Left lung (tissue), 10 donors: ENCODE measurements around the gene NHLRC2. TPM values are rescaled to one million over a fixed set of nuclear protein-coding genes. Genes with fewer than 3 reads are reported as not detected.
"Not testable (repeated sequence)": the region's sequence is repeated elsewhere in the genome, so short reads cannot be mapped to it uniquely, and the experiment has no call there.

Experiments used
- ATAC-seq: fragments of 200-7000 bp; cut with Tn5 transposase; one replicate; pipeline ENCODE4 v1.9.1; 2020; ENCODE audit warnings: moderate library complexity
- DNase-seq, 4 donors: peaks; one replicate each; pipeline ENCODE4 v3.0.0-alpha.2; 2013 to 2020
- H3K27ac ChIP-seq, 2 donors: fragments of 200-600 bp; sonication (generic) in 1 of 2; one replicate each; pipeline versions ENCODE4 v1.5.0 to v1.8.0; 2020 to 2021
- H3K27me3 ChIP-seq, 2 donors: fragments of 200-600 bp; sonication (generic) in 1 of 2; one replicate each; pipeline versions ENCODE4 v1.5.0 to v1.8.0; 2020 to 2021
- H3K36me3 ChIP-seq, 2 donors: fragments of 200-600 bp; sonication (generic) in 1 of 2; one replicate each; pipeline versions ENCODE4 v1.5.0 to v1.8.0; 2020 to 2021
- H3K4me1 ChIP-seq, 2 donors: fragments of 200-600 bp; one replicate each; pipeline ENCODE4 v1.8.0; 2021
- H3K4me3 ChIP-seq, 2 donors: fragments of 200-600 bp; sonication (generic) in 1 of 2; one replicate each; pipeline versions ENCODE4 v1.5.0 to v1.8.0; 2020 to 2021; ENCODE audit warnings: mild to moderate bottlenecking in 1 of 2
- H3K9me3 ChIP-seq, 2 donors: fragments of 200-600 bp; sonication (generic) in 1 of 2; one replicate each; pipeline versions ENCODE4 v1.5.0 to v1.8.0; 2020 to 2021
- CTCF ChIP-seq, 2 donors: fragments of 200-600 bp; sonication (generic) in 1 of 2; IDR thresholded peaks; one replicate each; pipeline versions ENCODE4 v1.5.0 to v1.8.0; 2021; ENCODE audit warnings: antibody characterized with exemption in 2 of 2
- intact Hi-C, 2 donors: fragments of 100-400 bp; cut with DNase I; formaldehyde crosslinking; loops; one replicate each; pipeline versions ENCODE4 v1.11.2 to v1.14.2; 2022
- polyA plus RNA-seq, 6 donors: library from polyadenylated mRNA; unstranded; fragments of 120-200 nt; gene quantifications; one replicate each; pipeline ENCODE4 v1.2.1, GENCODE V29; 2013; ENCODE audit not compliant: insufficient read length in 6 of 6
- total RNA-seq, 2 donors: library from RNA; stranded (reverse); fragmentation: NEBNext Ultra II Directional; extraction: Animal tissue kit (Norgen Biotek cat#: 25700); gene quantifications; one replicate each; pipeline ENCODE4 v1.2.1, GENCODE V29; 2021
- donor health status: DM: no; HTN: yes; CAD: no.
- donor health status: DM: no; HTN: no; CAD: no.

Gene NHLRC2
- total and polyA plus RNA-seq, 8 donors, result 22.0 to 48.2 (median 26.6) TPM

- H3K9me3 ChIP-seq, result no peaks in the 10 kb centered on the region
- DNase-seq (no peak), ATAC-seq (no peak)
- H3K27ac ChIP-seq, result no peak overlapping the region
- intact Hi-C loops, result no loop called here
- no peaks in the 10 kb centered on the region for H3K36me3 ChIP-seq
- no peaks in the 10 kb centered on the region for H3K27me3 ChIP-seq
- TF ChIP-seq CTCF (IDR thresholded peaks at IDR 0.05), result no peak
- no peak overlapping the region for H3K4me3 ChIP-seq
- H3K4me1 ChIP-seq, result no peaks in the 10 kb centered on the region
These were observed 34.0 kb upstream of the NHLRC2 start for GRCh38 chr10:113820507-113820906.

- intact Hi-C loops, H3K4me1 ChIP-seq, DNase-seq, H3K9me3 ChIP-seq, H3K36me3 ChIP-seq, H3K27me3 ChIP-seq, ATAC-seq, H3K4me3 ChIP-seq, H3K27ac ChIP-seq: not testable (repeated sequence)
These were observed 33.2 kb upstream of the NHLRC2 start for GRCh38 chr10:113821306-113821705.

- Histone ChIP-seq H3K27me3 (no peaks in the 10 kb centered on the region), H3K4me3 (no peak overlapping the region), H3K36me3 (no peaks in the 10 kb centered on the region), H3K27ac (no peak overlapping the region), H3K9me3 (no peaks in the 10 kb centered on the region), H3K4me1 (no peaks in the 10 kb centered on the region)
- intact Hi-C loops, result no loop called here
- no peak for TF ChIP-seq CTCF (IDR thresholded peaks at IDR 0.05)
- ATAC-seq (no peak), DNase-seq (no peak)
These were observed 32.3 kb upstream of the NHLRC2 start for GRCh38 chr10:113822174-113822573.

GRCh38 chr10:113823389-113823788 is 31.1 kb upstream of the NHLRC2 start:
- H3K27ac ChIP-seq, result no peak overlapping the region
- peak in 2 of 4 donors; percentile 63 to 79 for DNase-seq

GRCh38 chr10:113825791-113826190 is 28.7 kb upstream of the NHLRC2 start:
- H3K27ac ChIP-seq, result no peak overlapping the region
- H3K4me1 ChIP-seq, result no peaks in the 10 kb centered on the region
- H3K4me3 ChIP-seq, result no peak overlapping the region
- no peaks in the 10 kb centered on the region for H3K9me3 ChIP-seq
- ATAC-seq (no peak), DNase-seq (peak in 2 of 4 donors; percentile 36 to 52)
- no peak for TF ChIP-seq CTCF (IDR thresholded peaks at IDR 0.05)
- no peaks in the 10 kb centered on the region for H3K36me3 ChIP-seq
- no peaks in the 10 kb centered on the region for H3K27me3 ChIP-seq
- intact Hi-C loops, result no loop called here

More at GRCh38 chr10:113823389-113823788, 31.1 kb upstream of the NHLRC2 start:
- no peak for ATAC-seq
- H3K9me3 ChIP-seq, result no peaks in the 10 kb centered on the region
- no peaks in the 10 kb centered on the region for H3K27me3 ChIP-seq
- intact Hi-C loops, result no loop called here
- no peaks in the 10 kb centered on the region for H3K36me3 ChIP-seq
- H3K4me1 ChIP-seq, result no peaks in the 10 kb centered on the region
- no peak for TF ChIP-seq CTCF (IDR thresholded peaks at IDR 0.05)
- no peak overlapping the region for H3K4me3 ChIP-seq

GRCh38 chr10:113828567-113828966 is 25.9 kb upstream of the NHLRC2 start:
- ATAC-seq, H3K9me3 ChIP-seq, DNase-seq, intact Hi-C loops, H3K4me3 ChIP-seq, H3K36me3 ChIP-seq, H3K27ac ChIP-seq, H3K4me1 ChIP-seq, H3K27me3 ChIP-seq: not testable (repeated sequence)
